DOHH2 (cell line): ENCODE results near the gene CMIP.

Experiments
- CTCF ChIP-seq: fragments of 200-600 bp; sonication (generic); IDR thresholded peaks from one replicate; pipeline ENCODE4 v1.5.1; 2014; ENCODE audit warnings: antibody characterized with exemption, mild to moderate bottlenecking, low read depth, low read length; ENCODE audit not compliant: poor library complexity, severe bottlenecking
- EZH2phosphoT487 ChIP-seq: fragments of 200-600 bp; sonication (generic); IDR thresholded peaks from 2 replicates; pipeline ENCODE4 v1.6.1; 2017; ENCODE audit warnings: borderline replicate concordance, mild to moderate bottlenecking, antibody characterized with exemption, low read length, moderate library complexity, mixed read lengths

DNA sequence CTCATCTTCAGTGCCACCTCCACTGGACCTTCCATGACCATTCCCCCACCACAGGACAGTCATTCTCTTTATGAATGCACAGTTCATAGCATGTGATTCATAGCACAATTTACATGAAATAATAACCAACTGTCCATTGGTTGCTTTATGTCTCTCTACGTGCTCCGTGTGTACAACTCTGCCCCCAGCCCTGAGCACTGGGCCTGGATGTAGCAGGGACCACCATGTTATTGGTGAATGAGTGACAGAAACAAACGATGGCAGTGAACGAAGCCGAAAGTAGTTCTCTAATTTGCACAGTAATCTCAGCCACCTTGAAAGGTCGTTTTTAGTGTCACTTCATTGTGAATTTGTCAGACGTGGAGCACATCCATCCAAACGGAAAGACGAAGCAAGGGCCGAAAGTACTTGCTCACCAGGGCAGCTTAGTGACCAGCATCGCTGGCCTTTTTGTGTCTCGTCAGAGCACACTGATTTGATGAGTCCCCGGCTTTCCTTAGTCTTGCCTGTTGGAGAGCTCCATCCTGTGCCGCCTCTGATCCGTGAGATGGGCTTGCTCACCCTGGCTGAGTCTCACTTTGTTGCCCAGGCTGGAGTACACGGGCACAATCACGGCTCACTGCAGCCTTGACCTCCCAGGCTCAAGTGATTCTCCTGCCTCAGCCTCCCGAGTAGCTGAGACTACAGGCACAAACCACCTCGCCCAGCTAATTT is 95.3 kb downstream of the CMIP start:
- TF ChIP-seq CTCF = no peak
- no peak for TF ChIP-seq EZH2phosphoT487
